Right lung (tissue), 5 donors: ENCODE results near the gene ZNF324. TPM values are rescaled to one million over a fixed set of nuclear protein-coding genes. Genes with fewer than 3 reads are reported as not detected.
A peak's percentile ranks its signal among the peaks of the same experiment; 100 is the strongest.
"Not testable (repeated sequence)": the region's sequence is repeated elsewhere in the genome, so short reads cannot be mapped to it uniquely, and the experiment has no call there.

Experiments used
- DNase-seq, 2 donors: peaks; one replicate each; pipeline ENCODE4 v3.0.0-alpha.2; 2013
- polyA plus RNA-seq, 5 donors: library from polyadenylated mRNA; unstranded; fragments of 120-200 nt; gene quantifications; one replicate each; pipeline versions ENCODE4 v1.2.1 to v1.2.3, GENCODE V29; 2013; ENCODE audit warnings: inconsistent platforms in 1 of 5, low replicate concordance in 1 of 5; ENCODE audit not compliant: insufficient read length in 5 of 5, insufficient read depth in 1 of 5

ZNF324 gene
- polyA plus RNA-seq, 5 donors = 6.8 to 10.1 (median 8.5) TPM

GRCh38 chr19:58470837-58471543, 4.1 kb downstream of the ZNF324 start:
- DNase-seq = not testable (repeated sequence)

GRCh38 chr19:58471736-58472135, 4.9 kb downstream of the ZNF324 start:
- no peak for DNase-seq

- DNase-seq = no peak
Observed at GRCh38 chr19:58473775-58474174, 6.9 kb downstream of the ZNF324 start.

GRCh38 chr19:58474291-58474996, 7.6 kb downstream of the ZNF324 start:
- DNase-seq = no peak

- no peak for DNase-seq
Observed at GRCh38 chr19:58474997-58475713, 8.3 kb downstream of the ZNF324 start.

GRCh38 chr19:58475714-58476497, 9.0 kb downstream of the ZNF324 start, which contains the start of gene ZNF446:
TSS of gene ZNF446 (plus strand) at chr19:58476352. CDS start at chr19:58477219, 867 bp downstream.
- peak; percentile 98 for DNase-seq

- no peak for DNase-seq
Observed at GRCh38 chr19:58476498-58477015, 9.7 kb downstream of the ZNF324 start.

- no peak for DNase-seq
Observed at GRCh38 chr19:58477130-58477529, 10.2 kb downstream of the ZNF324 start.

GRCh38 chr19:58477871-58478270, 11.0 kb downstream of the ZNF324 start:
- no peak for DNase-seq

GRCh38 chr19:58479303-58479702, 12.4 kb downstream of the ZNF324 start:
- no peak for DNase-seq

- DNase-seq = no peak
Observed at GRCh38 chr19:58479736-58480480, 13.0 kb downstream of the ZNF324 start.

GRCh38 chr19:58480481-58480830, 13.6 kb downstream of the ZNF324 start:
- no peak for DNase-seq

GRCh38 chr19:58480831-58481230, 14.0 kb downstream of the ZNF324 start:
- no peak for DNase-seq

GRCh38 chr19:58482372-58482771, 15.5 kb downstream of the ZNF324 start:
- no peak for DNase-seq

GRCh38 chr19:58483776-58484175, 16.9 kb downstream of the ZNF324 start:
- DNase-seq = no peak

- DNase-seq = not testable (repeated sequence)
Observed at GRCh38 chr19:58484349-58484748, 17.5 kb downstream of the ZNF324 start.

- no peak for DNase-seq
Observed at GRCh38 chr19:58491393-58491792, 24.5 kb downstream of the ZNF324 start.

- DNase-seq = no peak
Observed at GRCh38 chr19:58492265-58492664, 25.4 kb downstream of the ZNF324 start.

GRCh38 chr19:58497634-58498170, 30.8 kb downstream of the ZNF324 start:
- DNase-seq = no peak

- DNase-seq = no peak
Observed at GRCh38 chr19:58498316-58499020, 31.6 kb downstream of the ZNF324 start.
